NCI-H1417 treated with DMSO at 0.1 percent for 48 hours (cell line): ENCODE measurements around the gene HOXA5.

Source experiments
- DNase-seq: peaks from one replicate; lab custom pipeline; 2025; lab: John Stamatoyannopoulos, UW

HOXA5 gene

GRCh38 chr7:27118580-27118979 lies 24.9 kb downstream of the HOXA5 start:
- no peak for DNase-seq

- DNase-seq: no peak
Observed at GRCh38 chr7:27117887-27118491, 25.5 kb downstream of the HOXA5 start.

GRCh38 chr7:27116962-27117886 lies 26.3 kb downstream of the HOXA5 start:
- DNase-seq: no peak

- DNase-seq: peak; percentile 61
Observed at GRCh38 chr7:27116031-27116961, 27.2 kb downstream of the HOXA5 start.

- DNase-seq: no peak
Observed at GRCh38 chr7:27115221-27116026, 28.1 kb downstream of the HOXA5 start.

- no peak for DNase-seq
Observed at GRCh38 chr7:27114881-27115220, 28.6 kb downstream of the HOXA5 start.

- no peak for DNase-seq
Observed at GRCh38 chr7:27113991-27114769, 29.3 kb downstream of the HOXA5 start.

GRCh38 chr7:27112955-27113949 lies 30.2 kb downstream of the HOXA5 start:
- no peak for DNase-seq

- no peak for DNase-seq
Observed at GRCh38 chr7:27112361-27112760, 31.1 kb downstream of the HOXA5 start.

GRCh38 chr7:27111751-27112277 lies 31.7 kb downstream of the HOXA5 start:
- DNase-seq: no peak

- no peak for DNase-seq
Observed at GRCh38 chr7:27111042-27111750, 32.3 kb downstream of the HOXA5 start.

- DNase-seq: no peak
Observed at GRCh38 chr7:27110186-27111031, 33.1 kb downstream of the HOXA5 start.

- DNase-seq: no peak
Observed at GRCh38 chr7:27109466-27110185, 33.9 kb downstream of the HOXA5 start.

GRCh38 chr7:27108390-27109127 lies 34.9 kb downstream of the HOXA5 start:
- no peak for DNase-seq

GRCh38 chr7:27107391-27108381 lies 35.8 kb downstream of the HOXA5 start:
- DNase-seq: no peak
